ENCODE measurements around the gene ISG20. TPM values are rescaled to one million over a fixed set of nuclear protein-coding genes. Genes with fewer than 3 reads are reported as not detected.
A peak's percentile ranks its signal among the peaks of the same experiment; 100 is the strongest.

ISG20 gene
- polyA plus RNA-seq = 10 to 100 TPM in 2 of 3 donors, 1 to 10 TPM in 1; 8.3 to 22.4 (median 16.2) TPM

- peak within 1 kb of the TSS; percentile 78 for H3K27ac ChIP-seq (ENCODE audit: low read depth, low read length)
- WGBS, 3 donors = 5 to 10% (median 7%) methylated on average over 25 to 27 of the region's 27 CpGs
These were observed at the start of gene ISG20 for GRCh38 chr15:88638626-88639372. TSS of gene ISG20 (plus strand) at chr15:88639016. CDS start at chr15:88639367, 351 bp downstream.

GRCh38 chr15:88590759-88591158 is 48.1 kb upstream of the ISG20 start:
- WGBS, 3 donors = 70 to 88% (median 86%) methylated on average over 6 of the region's 6 CpGs

GRCh38 chr15:88591384-88591783 is 47.4 kb upstream of the ISG20 start:
- no peak overlapping the region for H3K27ac ChIP-seq (ENCODE audit: low read depth, low read length)

More at GRCh38 chr15:88590759-88591158, 48.1 kb upstream of the ISG20 start:
- no peak overlapping the region for H3K27ac ChIP-seq (ENCODE audit: low read depth, low read length)

- WGBS, 3 donors = 5 to 13% (median 12%) methylated on average over 14 of the region's 14 CpGs
- no peak overlapping the region for H3K27ac ChIP-seq (ENCODE audit: low read depth, low read length)
These were observed 34.9 kb upstream of the ISG20 start for GRCh38 chr15:88603885-88604284.

- no peak overlapping the region for H3K27ac ChIP-seq (ENCODE audit: low read depth, low read length)
- WGBS, 3 donors = 2 to 3% (median 3%) methylated on average over 46 of the region's 46 CpGs
These were observed 34.2 kb upstream of the ISG20 start for GRCh38 chr15:88604381-88605188.

GRCh38 chr15:88605189-88606069 is 33.4 kb upstream of the ISG20 start:
- WGBS, 3 donors = 2 to 5% (median 3%) methylated on average over 51 to 58 of the region's 58 CpGs
- no peak overlapping the region for H3K27ac ChIP-seq (ENCODE audit: low read depth, low read length)

GRCh38 chr15:88606070-88606794 is 32.6 kb upstream of the ISG20 start:
- WGBS, 3 donors = 8 to 19% (median 16%) methylated on average over 25 to 26 of the region's 26 CpGs
- no peak overlapping the region for H3K27ac ChIP-seq (ENCODE audit: low read depth, low read length)

GRCh38 chr15:88607951-88608350 is 30.9 kb upstream of the ISG20 start:
- WGBS, 3 donors = 67 to 78% (median 72%) methylated on average over 1 of the region's 1 CpG
- no peak overlapping the region for H3K27ac ChIP-seq (ENCODE audit: low read depth, low read length)

- H3K27ac ChIP-seq (ENCODE audit: low read depth, low read length) = no peak overlapping the region
- 69 to 73% (median 71%) methylated on average over 4 of the region's 4 CpGs for WGBS, 3 donors
These were observed 30.1 kb upstream of the ISG20 start for GRCh38 chr15:88608607-88609181.

- WGBS, 3 donors = 57 to 80% (median 75%) methylated on average over 4 of the region's 4 CpGs
- no peak overlapping the region for H3K27ac ChIP-seq (ENCODE audit: low read depth, low read length)
These were observed 29.3 kb upstream of the ISG20 start for GRCh38 chr15:88609344-88610090.

GRCh38 chr15:88610701-88611231 is 28.1 kb upstream of the ISG20 start:
- WGBS, 3 donors = 38 to 57% (median 40%) methylated on average over 4 of the region's 4 CpGs

GRCh38 chr15:88612186-88612796 is 26.5 kb upstream of the ISG20 start:
- no peak overlapping the region for H3K27ac ChIP-seq (ENCODE audit: low read depth, low read length)
- 71 to 82% (median 78%) methylated on average over 7 of the region's 7 CpGs for WGBS, 3 donors

More at GRCh38 chr15:88610701-88611231, 28.1 kb upstream of the ISG20 start:
- H3K27ac ChIP-seq (ENCODE audit: low read depth, low read length) = no peak overlapping the region

GRCh38 chr15:88613074-88613944 is 25.5 kb upstream of the ISG20 start:
- 55 to 73% (median 63%) methylated on average over 7 of the region's 7 CpGs for WGBS, 3 donors
- no peak overlapping the region for H3K27ac ChIP-seq (ENCODE audit: low read depth, low read length)

- H3K27ac ChIP-seq (ENCODE audit: low read depth, low read length) = no peak overlapping the region
- 41 to 84% (median 76%) methylated on average over 11 of the region's 11 CpGs for WGBS, 3 donors
These were observed 23.3 kb upstream of the ISG20 start for GRCh38 chr15:88615303-88616107.

- WGBS, 3 donors = 80 to 92% (median 89%) methylated on average over 4 of the region's 4 CpGs
- H3K27ac ChIP-seq (ENCODE audit: low read depth, low read length) = no peak overlapping the region
These were observed 22.6 kb upstream of the ISG20 start for GRCh38 chr15:88616240-88616639.
